Measurements from ENCODE around the gene SHE. TPM values are rescaled to one million over a fixed set of nuclear protein-coding genes. Genes with fewer than 3 reads are reported as not detected.

Gene SHE
- polyA plus RNA-seq, 1 experiment, result not detected

DNA sequence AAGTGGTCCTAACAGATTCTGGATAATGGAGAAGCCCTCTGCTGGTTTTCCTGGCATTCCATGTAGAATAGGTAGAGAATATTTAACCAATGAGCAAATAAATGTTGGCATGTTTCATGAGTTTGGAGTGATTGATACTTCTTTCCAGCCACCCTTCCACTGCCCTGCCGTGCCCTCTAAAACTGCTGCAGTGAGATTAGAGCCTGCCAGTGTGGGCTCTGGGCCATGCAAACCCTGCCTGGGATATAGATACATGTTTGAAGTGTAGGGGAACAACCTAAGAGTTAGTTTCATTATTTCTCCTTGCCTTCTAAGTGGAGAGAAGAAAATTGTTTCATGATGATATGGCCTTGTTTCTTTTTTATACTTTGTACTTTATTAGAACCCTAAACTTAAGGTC is 45.8 kb upstream of the SHE start:
- CTCF ChIA-PET, result interaction anchor here (0.9 to 4.8 kb wide), 4 partner anchors 13 to 537 kb away, joined by 3 to 43 read pairs (median 3); no protein-coding TSS in a partner anchor
- no peak for TF ChIP-seq CTCF (IDR thresholded peaks at IDR 0.05; ENCODE audit: insufficient read depth, low read depth, low read length)
- no peak overlapping the region for H3K4me3 ChIP-seq (ENCODE audit: low read depth, low read length)

DNA sequence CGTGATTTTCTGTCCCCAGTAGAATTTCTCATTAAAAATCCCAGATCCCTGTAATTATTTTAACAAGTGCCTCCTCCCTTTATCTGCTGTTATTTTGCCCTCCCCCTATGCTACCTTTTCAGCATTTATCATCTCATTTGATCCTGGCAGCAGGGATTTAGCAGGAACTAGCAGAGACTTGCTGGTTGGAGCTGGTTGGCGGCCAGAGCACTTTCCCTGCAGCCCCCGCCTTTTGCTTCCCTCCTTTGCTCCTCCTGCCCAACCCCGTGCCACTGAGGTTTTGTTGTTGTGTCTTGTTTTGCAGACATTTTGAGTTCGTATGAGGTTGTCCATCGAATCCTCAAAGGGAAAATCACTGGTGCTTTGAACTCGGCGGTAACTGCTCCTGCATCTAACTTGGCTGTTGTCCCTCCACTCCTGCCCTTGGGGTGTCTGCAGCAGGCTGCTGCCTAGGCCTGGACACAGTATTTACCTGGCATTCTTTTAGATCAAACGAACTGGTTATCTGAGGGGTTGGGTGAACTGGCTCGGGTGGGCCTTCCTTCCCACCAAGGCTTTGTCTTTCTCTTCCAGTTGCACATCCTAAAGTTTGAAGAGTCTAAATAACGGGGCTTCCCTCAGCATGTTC is 45.0 kb upstream of the SHE start:
- CTCF ChIA-PET, result interaction anchor here (0.6 to 4.8 kb wide), 16 partner anchors 8 to 1199 kb away, joined by 3 to 43 read pairs (median 4); partner anchors contain the start of genes PGLYRP4 and UBE2Q1
- POLR2A ChIA-PET, result interaction anchor here (0.6 kb wide), 1 partner anchor 678 kb away, joined by 3 read pairs; no protein-coding TSS in a partner anchor

More for the DNA sequence above, 45.8 kb upstream of the SHE start:
- peaks cover 24% of the 10 kb centered on the region for H3K36me3 ChIP-seq (ENCODE audit: control insufficient read depth, insufficient read depth, low read length)
- peaks cover 1% of the 10 kb centered on the region; the same call in 1 of the 2 replicates for H3K27me3 ChIP-seq (ENCODE audit: control insufficient read depth, insufficient read depth, low read length)
- POLR2A ChIA-PET, result no interaction called here
- DNase-seq (ENCODE audit: low read depth), result no peak

DNA sequence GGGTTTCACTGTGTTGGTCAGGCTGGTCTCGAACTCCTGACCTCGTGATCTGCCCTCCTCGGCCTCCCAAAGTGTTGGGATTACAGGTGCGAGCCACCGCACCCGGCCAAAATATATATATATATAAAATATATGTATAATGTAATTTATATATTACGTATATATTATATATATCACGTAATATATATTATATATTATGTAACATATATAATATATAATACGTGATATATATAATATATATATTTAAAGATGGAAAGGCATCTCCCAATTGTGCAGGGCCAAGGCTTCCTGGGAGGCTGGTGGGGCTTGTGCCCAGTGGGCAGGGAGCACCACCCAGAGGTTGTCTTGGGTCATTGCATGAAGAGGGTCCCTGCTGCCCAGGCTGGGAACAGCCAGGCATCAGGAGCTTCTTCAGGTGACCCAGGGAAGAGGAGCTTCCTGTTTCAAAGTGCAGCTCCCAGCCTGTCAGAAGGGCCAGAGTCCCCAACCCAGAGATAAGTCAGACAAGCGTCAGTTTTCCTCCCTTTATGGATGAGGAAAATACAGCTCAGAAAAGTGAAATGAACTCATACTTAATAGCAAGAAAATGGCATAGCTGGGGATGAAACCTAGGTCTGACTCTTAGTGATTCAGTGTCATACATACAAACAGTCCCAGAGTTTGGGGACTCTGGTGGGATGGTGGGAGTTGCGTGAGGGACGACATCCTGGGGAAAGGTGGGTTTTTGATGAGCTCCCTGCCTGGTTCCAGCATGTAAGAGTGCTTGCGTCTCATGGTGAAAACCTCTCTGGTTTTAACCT is 44.3 kb upstream of the SHE start:
- no peak for DNase-seq (ENCODE audit: low read depth)
- POLR2A ChIA-PET, result interaction anchor here (0.6 kb wide), 1 partner anchor 678 kb away, joined by 3 read pairs; no protein-coding TSS in a partner anchor
- peak; percentile 75 for TF ChIP-seq CTCF (IDR thresholded peaks at IDR 0.05; ENCODE audit: insufficient read depth, low read depth, low read length)

More for the DNA sequence above, 45.0 kb upstream of the SHE start:
- Histone ChIP-seq H3K36me3 (ENCODE audit: control insufficient read depth, insufficient read depth, low read length) (peaks cover 20% of the 10 kb centered on the region), H3K4me3 (ENCODE audit: low read depth, low read length) (no peak overlapping the region), H3K27me3 (ENCODE audit: control insufficient read depth, insufficient read depth, low read length) (peaks cover 5% of the 10 kb centered on the region; the same call in 1 of the 2 replicates)
- no peak for TF ChIP-seq CTCF (IDR thresholded peaks at IDR 0.05; ENCODE audit: insufficient read depth, low read depth, low read length)
- no peak for DNase-seq (ENCODE audit: low read depth)

GRCh38 chr1:154541231-154541630 is 39.0 kb upstream of the SHE start:
- DNase-seq (ENCODE audit: low read depth), result no peak
- no peaks in the 10 kb centered on the region for H3K36me3 ChIP-seq (ENCODE audit: control insufficient read depth, insufficient read depth, low read length)
- CTCF ChIA-PET, result interaction anchor here (1.8 kb wide), 1 partner anchor 18 kb away, joined by 4 read pairs; no protein-coding TSS in a partner anchor
- no peak for TF ChIP-seq CTCF (IDR thresholded peaks at IDR 0.05; ENCODE audit: insufficient read depth, low read depth, low read length)
- POLR2A ChIA-PET, result no interaction called here
- peaks cover 13% of the 10 kb centered on the region for H3K27me3 ChIP-seq (ENCODE audit: control insufficient read depth, insufficient read depth, low read length)
- no peak overlapping the region for H3K4me3 ChIP-seq (ENCODE audit: low read depth, low read length)

More for the DNA sequence above, 44.3 kb upstream of the SHE start:
- Histone ChIP-seq H3K36me3 (ENCODE audit: control insufficient read depth, insufficient read depth, low read length) (peaks cover 15% of the 10 kb centered on the region), H3K4me3 (ENCODE audit: low read depth, low read length) (no peak overlapping the region), H3K27me3 (ENCODE audit: control insufficient read depth, insufficient read depth, low read length) (peaks cover 5% of the 10 kb centered on the region; the same call in 1 of the 2 replicates)
- CTCF ChIA-PET, result interaction anchor here (0.6 to 4.8 kb wide), 19 partner anchors 9 to 1198 kb away, joined by 3 to 43 read pairs (median 3); partner anchors contain the start of genes PGLYRP4 and UBE2Q1
